GM21360 (cell line): Measurements from ENCODE around the gene B3GALT2.

ENCODE experiments used
- ATAC-seq: cut with Tn5 transposase; IDR thresholded peaks from one replicate; pipeline ENCODE4 v1.9.1; 2021; ENCODE audit warnings: mild to moderate bottlenecking, moderate library complexity; ENCODE audit not compliant: unreplicated experiment

The B3GALT2 gene

GRCh38 chr1:193183019-193183627 is 3.3 kb downstream of the B3GALT2 start:
- peak; percentile 62 for ATAC-seq

GRCh38 chr1:193181985-193182384 is 4.4 kb downstream of the B3GALT2 start:
- no peak for ATAC-seq

- no peak for ATAC-seq
Observed at GRCh38 chr1:193181536-193181935, 4.9 kb downstream of the B3GALT2 start.

- no peak for ATAC-seq
Observed at GRCh38 chr1:193179094-193179493, 7.3 kb downstream of the B3GALT2 start.

GRCh38 chr1:193176788-193177187 is 9.6 kb downstream of the B3GALT2 start:
- ATAC-seq, result no peak

- no peak for ATAC-seq
Observed at GRCh38 chr1:193176113-193176512, 10.3 kb downstream of the B3GALT2 start.

GRCh38 chr1:193157360-193157759 is 29.1 kb downstream of the B3GALT2 start:
- no peak for ATAC-seq

GRCh38 chr1:193156822-193157142 is 29.6 kb downstream of the B3GALT2 start:
- no peak for ATAC-seq

- ATAC-seq, result no peak
Observed at GRCh38 chr1:193156117-193156821, 30.1 kb downstream of the B3GALT2 start.

GRCh38 chr1:193144999-193145398 is 41.4 kb downstream of the B3GALT2 start:
- no peak for ATAC-seq

GRCh38 chr1:193144361-193144938 is 42.0 kb downstream of the B3GALT2 start:
- ATAC-seq, result no peak

GRCh38 chr1:193143285-193143684 is 43.1 kb downstream of the B3GALT2 start:
- no peak for ATAC-seq

- no peak for ATAC-seq
Observed at GRCh38 chr1:193142409-193142808, 44.0 kb downstream of the B3GALT2 start.

- no peak for ATAC-seq
Observed at GRCh38 chr1:193141804-193142203, 44.6 kb downstream of the B3GALT2 start.

- ATAC-seq, result no peak
Observed at GRCh38 chr1:193140254-193140653, 46.2 kb downstream of the B3GALT2 start.

GRCh38 chr1:193131266-193131860 is 55.0 kb downstream of the B3GALT2 start:
- ATAC-seq, result peak; percentile 63
